ENCODE results near the gene WFIKKN1. TPM values are rescaled to one million over a fixed set of nuclear protein-coding genes. Genes with fewer than 3 reads are reported as not detected.
A peak's percentile ranks its signal among the peaks of the same experiment; 100 is the strongest.

Gene WFIKKN1
- total and polyA plus RNA-seq, 2 of the 13 experiments (the other 11 are each of a cell fraction or from before 2014, with no cell fraction given), result 1.7 to 4.9 TPM

DNA sequence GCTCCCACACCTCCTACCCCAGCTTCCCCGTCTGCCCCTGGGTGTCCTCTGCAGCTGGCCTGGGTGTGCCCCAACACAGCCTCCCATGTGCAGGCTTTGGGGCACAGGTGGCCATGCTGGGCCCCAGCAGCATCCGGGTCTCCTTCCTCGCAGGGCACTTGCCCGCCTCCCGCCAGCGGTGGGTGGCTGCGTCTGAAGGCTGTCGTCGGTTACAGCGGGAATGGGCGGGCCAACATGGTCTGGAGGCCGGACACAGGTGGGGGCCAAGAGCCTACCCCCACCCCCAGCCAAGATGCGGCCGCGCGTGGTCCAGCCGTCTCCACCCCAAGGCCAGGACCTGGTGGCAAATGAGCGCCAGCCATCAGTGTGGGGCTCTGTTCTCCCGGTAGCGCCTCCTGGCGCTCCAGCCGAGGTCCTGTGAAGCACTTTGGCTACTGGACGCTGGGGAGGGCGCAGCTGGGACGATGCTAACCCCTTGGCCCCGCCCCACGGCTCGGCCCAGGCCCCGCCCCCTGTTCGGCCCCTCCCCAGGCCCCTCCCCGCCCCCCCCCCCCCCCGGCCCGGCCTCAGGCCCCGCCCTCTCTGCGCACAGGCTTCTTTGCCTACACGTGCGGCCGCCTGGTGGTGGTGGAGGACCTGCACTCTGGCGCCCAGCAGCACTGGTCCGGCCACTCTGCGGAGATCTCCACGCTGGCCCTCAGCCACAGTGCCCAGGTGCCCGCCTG lies 29.8 kb downstream of the WFIKKN1 start:
- Histone ChIP-seq H3K79me2 (ENCODE audit: insufficient read depth, low read length) (no peaks in the 10 kb centered on the region), H3K36me3 (replicated peaks in 1 of 2; ENCODE audit: control insufficient read depth in 1 of 2, insufficient read depth in 2 of 2, low read length in 2 of 2) (no peaks in the 10 kb centered on the region; a peak in 1 of 5 replicates), H3K4me2 (ENCODE audit: low read depth, low read length) (no peak overlapping the region), H4K20me1 (ENCODE audit: insufficient read depth, low read length) (no peaks in the 10 kb centered on the region), H3K9ac (ENCODE audit: insufficient read depth, low read depth, low read length) (no peak overlapping the region), H3K27me3 (ENCODE audit: control insufficient read depth in 1 of 2, insufficient read depth in 2 of 2, low read length in 2 of 2) (no peaks in the 10 kb centered on the region), H3K4me1 (ENCODE audit: insufficient read depth, low read length) (no peaks in the 10 kb centered on the region), H3K9me3 (ENCODE audit: low read length) (no peaks in the 10 kb centered on the region), H3K27ac (ENCODE audit: extremely low read length, insufficient read depth, low read length) (no peak overlapping the region), H2AFZ (ENCODE audit: low read length) (no peak overlapping the region), H3K4me3 (replicated peaks in 1 of 3; ENCODE audit: insufficient read depth in 1 of 3, low read depth in 2 of 3, low read length in 3 of 3) (no peak overlapping the region)
- CTCF ChIA-PET (ENCODE audit: low intra/inter-chr PET ratio, low total read pairs), result no interaction called here
- no peak for FAIRE-seq
- ATAC-seq, result peak; percentile 9; the same call in 1 of the 3 replicates
- no peak for DNase-seq (ENCODE audit: low spot score)
- WGBS (ENCODE audit: low lambda C conversion rate), result 91% methylated on average over 26 of the region's 43 CpGs
- BruUV-seq (replicated peaks), result no TSS peak
- in situ Hi-C loops (cut with HindIII; ENCODE audit: extremely low pct_ligation_motif_present, low pct_unique_long_range_greater_than_20kb) (no loop called here), intact Hi-C loops (cut with micrococcal nuclease; ENCODE audit: unreplicated experiment) (no loop called here)
- no peak for TF ChIP-seq RBAK (CRISPR knock-in tag; IDR thresholded peaks at IDR 0.05)
- no peak for TF ChIP-seq ZNF737 (CRISPR knock-in tag; IDR thresholded peaks at IDR 0.05; ENCODE audit: borderline replicate concordance)
- TF ChIP-seq, protein P1, sequence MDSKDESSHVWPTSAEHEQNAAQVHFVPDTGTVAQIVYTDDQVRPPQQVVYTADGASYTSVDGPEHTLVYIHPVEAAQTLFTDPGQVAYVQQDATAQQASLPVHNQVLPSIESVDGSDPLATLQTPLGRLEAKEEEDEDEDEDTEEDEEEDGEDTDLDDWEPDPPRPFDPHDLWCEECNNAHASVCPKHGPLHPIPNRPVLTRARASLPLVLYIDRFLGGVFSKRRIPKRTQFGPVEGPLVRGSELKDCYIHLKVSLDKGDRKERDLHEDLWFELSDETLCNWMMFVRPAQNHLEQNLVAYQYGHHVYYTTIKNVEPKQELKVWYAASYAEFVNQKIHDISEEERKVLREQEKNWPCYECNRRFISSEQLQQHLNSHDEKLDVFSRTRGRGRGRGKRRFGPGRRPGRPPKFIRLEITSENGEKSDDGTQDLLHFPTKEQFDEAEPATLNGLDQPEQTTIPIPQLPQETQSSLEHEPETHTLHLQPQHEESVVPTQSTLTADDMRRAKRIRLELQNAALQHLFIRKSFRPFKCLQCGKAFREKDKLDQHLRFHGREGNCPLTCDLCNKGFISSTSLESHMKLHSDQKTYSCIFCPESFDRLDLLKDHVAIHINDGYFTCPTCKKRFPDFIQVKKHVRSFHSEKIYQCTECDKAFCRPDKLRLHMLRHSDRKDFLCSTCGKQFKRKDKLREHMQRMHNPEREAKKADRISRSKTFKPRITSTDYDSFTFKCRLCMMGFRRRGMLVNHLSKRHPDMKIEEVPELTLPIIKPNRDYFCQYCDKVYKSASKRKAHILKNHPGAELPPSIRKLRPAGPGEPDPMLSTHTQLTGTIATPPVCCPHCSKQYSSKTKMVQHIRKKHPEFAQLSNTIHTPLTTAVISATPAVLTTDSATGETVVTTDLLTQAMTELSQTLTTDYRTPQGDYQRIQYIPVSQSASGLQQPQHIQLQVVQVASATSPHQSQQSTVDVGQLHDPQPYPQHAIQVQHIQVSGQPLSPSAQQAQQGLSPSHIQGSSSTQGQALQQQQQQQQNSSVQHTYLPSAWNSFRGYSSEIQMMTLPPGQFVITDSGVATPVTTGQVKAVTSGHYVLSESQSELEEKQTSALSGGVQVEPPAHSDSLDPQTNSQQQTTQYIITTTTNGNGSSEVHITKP (CRISPR knock-in tag; IDR thresholded peaks at IDR 0.05; ENCODE audit: low read depth), result no peak
- no peak for TF ChIP-seq ZNF121 (CRISPR knock-in tag; IDR thresholded peaks at IDR 0.05)
- TF ChIP-seq, protein P2, sequence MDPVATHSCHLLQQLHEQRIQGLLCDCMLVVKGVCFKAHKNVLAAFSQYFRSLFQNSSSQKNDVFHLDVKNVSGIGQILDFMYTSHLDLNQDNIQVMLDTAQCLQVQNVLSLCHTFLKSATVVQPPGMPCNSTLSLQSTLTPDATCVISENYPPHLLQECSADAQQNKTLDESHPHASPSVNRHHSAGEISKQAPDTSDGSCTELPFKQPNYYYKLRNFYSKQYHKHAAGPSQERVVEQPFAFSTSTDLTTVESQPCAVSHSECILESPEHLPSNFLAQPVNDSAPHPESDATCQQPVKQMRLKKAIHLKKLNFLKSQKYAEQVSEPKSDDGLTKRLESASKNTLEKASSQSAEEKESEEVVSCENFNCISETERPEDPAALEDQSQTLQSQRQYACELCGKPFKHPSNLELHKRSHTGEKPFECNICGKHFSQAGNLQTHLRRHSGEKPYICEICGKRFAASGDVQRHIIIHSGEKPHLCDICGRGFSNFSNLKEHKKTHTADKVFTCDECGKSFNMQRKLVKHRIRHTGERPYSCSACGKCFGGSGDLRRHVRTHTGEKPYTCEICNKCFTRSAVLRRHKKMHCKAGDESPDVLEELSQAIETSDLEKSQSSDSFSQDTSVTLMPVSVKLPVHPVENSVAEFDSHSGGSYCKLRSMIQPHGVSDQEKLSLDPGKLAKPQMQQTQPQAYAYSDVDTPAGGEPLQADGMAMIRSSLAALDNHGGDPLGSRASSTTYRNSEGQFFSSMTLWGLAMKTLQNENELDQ (CRISPR knock-in tag; IDR thresholded peaks at IDR 0.05; ENCODE audit: borderline replicate concordance), result no peak
- peak; percentile 14 for TF ChIP-seq HNRNPK (IDR thresholded peaks at IDR 0.05; ENCODE audit: low read depth, low read length, poor library complexity, severe bottlenecking)
- TF ChIP-seq ZNF263 (CRISPR knock-in tag; IDR thresholded peaks at IDR 0.05), result no peak
- POLR2A ChIA-PET, result no interaction called here
